GM12878 (cell line): ENCODE data around the gene NPY4R.
"Not testable (repeated sequence)": the region's sequence is repeated elsewhere in the genome, so short reads cannot be mapped to it uniquely, and the experiment has no call there.

Experiments used
- EP300 ChIP-seq, 2 experiments: fragments of 150-350 bp in 1 of 2; IDR thresholded peaks; 2 replicates each; pipeline ENCODE4 v1.6.1; 2011 to 2012; ENCODE audit warnings: low read depth in 2 of 2, low read length in 2 of 2, borderline replicate concordance in 1 of 2, improper control_type of control experiment in 1 of 2, inconsistent platforms in 1 of 2; ENCODE audit not compliant: control insufficient read depth in 1 of 2
- NKRF ChIP-seq: fragments of 450-650 bp; conservative IDR thresholded peaks from 2 replicates; pipeline ENCODE4 v1.6.1; 2017; ENCODE audit warnings: mild to moderate bottlenecking, moderate library complexity
- RCOR1 ChIP-seq: conservative IDR thresholded peaks from 2 replicates; pipeline ENCODE4 v1.6.1; 2012; ENCODE audit warnings: low read depth, low read length, improper control_type of control experiment
- SIN3A ChIP-seq: IDR thresholded peaks from 2 replicates; pipeline ENCODE4 v1.6.1; 2012; ENCODE audit warnings: low read depth, low read length, improper control_type of control experiment

- TF ChIP-seq EP300 (IDR thresholded peaks at IDR 0.05; ENCODE audit: borderline replicate concordance in 1 of 2, control insufficient read depth in 1 of 2, low read depth in 2 of 2, low read length in 2 of 2); RCOR1; NKRF; SIN3A: not testable (repeated sequence)
Observed at GRCh38 chr10:46442706-46443275, 23.0 kb downstream of the NPY4R start.
